ENCODE measurements around the gene DPF1.

The DPF1 gene

DNA sequence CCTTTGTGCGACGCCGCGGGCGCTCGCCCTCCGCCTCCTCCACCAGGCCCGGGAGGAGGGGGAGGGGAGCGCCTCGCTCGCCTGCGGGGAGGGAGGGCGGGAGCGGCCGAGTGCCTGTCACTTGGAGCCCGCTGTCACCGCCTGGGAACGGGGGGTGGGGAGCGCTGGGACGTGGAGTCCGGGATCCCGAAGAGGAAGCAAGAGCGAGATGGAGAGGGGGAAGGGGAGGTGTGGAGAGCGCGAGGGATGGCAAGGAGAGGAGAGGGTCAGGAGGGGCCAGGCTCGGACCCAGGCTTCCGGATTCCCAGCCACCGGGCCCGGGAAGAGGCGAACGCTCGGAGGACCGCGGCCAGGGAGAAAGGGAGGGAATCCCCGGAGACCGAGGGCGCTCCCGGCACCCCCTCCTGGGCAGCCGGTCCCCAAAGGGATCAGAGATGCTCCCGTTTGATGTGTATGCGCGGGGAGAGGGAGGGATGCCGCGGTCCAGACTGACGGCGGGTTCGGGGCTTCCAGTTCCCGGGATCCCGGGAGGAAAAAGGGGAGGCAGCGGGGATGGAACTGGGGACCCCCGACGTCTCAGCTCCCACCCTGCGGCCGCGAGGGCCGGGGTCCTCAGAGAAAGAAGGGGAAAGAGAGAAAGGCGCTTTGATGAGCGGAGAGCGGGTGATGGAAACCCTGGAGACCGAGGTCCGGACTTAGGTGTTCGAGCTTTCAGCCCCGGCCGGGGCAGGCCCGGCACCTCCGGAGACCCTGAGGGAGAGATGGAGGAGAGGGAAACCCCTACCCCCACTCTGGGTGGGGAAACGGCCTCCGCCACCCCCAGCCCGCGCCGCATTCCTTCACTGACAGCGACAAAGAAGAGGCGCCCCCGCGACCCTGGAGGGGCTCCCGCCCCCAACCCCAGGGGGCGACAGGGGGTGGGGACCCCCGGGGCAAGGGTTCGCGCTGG lies 4.7 kb upstream of the DPF1 start (continued):
- no peak for TF ChIP-seq ZNF214 (tag by site-specific recombination; IDR thresholded peaks at IDR 0.05; ENCODE audit: borderline replicate concordance)
- TF ChIP-seq, protein P1, sequence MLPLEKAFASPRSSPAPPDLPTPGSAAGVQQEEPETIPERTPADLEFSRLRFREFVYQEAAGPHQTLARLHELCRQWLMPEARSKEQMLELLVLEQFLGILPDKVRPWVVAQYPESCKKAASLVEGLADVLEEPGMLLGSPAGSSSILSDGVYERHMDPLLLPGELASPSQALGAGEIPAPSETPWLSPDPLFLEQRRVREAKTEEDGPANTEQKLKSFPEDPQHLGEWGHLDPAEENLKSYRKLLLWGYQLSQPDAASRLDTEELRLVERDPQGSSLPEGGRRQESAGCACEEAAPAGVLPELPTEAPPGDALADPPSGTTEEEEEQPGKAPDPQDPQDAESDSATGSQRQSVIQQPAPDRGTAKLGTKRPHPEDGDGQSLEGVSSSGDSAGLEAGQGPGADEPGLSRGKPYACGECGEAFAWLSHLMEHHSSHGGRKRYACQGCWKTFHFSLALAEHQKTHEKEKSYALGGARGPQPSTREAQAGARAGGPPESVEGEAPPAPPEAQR (tag by site-specific recombination; IDR thresholded peaks at IDR 0.05), result no peak
- no peak for TF ChIP-seq SALL2 (tag by site-specific recombination; IDR thresholded peaks at IDR 0.05; ENCODE audit: borderline replicate concordance)
- no peak for TF ChIP-seq ZNF350 (tag by site-specific recombination; IDR thresholded peaks at IDR 0.05)
- no peak for TF ChIP-seq SCRT2 (tag by site-specific recombination; IDR thresholded peaks at IDR 0.05)
- peak; percentile 58 for TF ChIP-seq GLIS1 (tag by site-specific recombination; IDR thresholded peaks at IDR 0.05)
- peak; percentile 62; the same call in 1 of the 2 replicates for TF ChIP-seq MZF1 (tag by site-specific recombination; IDR thresholded peaks at IDR 0.05; ENCODE audit: borderline replicate concordance)
- no peak for TF ChIP-seq ZNF510 (tag by site-specific recombination; IDR thresholded peaks at IDR 0.05; ENCODE audit: insufficient replicate concordance)
- TF ChIP-seq, protein P2, sequence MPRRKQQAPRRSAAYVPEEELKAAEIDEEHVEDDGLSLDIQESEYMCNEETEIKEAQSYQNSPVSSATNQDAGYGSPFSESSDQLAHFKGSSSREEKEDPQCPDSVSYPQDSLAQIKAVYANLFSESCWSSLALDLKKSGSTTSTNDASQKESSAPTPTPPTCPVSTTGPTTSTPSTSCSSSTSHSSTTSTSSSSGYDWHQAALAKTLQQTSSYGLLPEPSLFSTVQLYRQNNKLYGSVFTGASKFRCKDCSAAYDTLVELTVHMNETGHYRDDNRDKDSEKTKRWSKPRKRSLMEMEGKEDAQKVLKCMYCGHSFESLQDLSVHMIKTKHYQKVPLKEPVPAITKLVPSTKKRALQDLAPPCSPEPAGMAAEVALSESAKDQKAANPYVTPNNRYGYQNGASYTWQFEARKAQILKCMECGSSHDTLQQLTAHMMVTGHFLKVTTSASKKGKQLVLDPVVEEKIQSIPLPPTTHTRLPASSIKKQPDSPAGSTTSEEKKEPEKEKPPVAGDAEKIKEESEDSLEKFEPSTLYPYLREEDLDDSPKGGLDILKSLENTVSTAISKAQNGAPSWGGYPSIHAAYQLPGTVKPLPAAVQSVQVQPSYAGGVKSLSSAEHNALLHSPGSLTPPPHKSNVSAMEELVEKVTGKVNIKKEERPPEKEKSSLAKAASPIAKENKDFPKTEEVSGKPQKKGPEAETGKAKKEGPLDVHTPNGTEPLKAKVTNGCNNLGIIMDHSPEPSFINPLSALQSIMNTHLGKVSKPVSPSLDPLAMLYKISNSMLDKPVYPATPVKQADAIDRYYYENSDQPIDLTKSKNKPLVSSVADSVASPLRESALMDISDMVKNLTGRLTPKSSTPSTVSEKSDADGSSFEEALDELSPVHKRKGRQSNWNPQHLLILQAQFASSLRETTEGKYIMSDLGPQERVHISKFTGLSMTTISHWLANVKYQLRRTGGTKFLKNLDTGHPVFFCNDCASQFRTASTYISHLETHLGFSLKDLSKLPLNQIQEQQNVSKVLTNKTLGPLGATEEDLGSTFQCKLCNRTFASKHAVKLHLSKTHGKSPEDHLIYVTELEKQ (tag by site-specific recombination; IDR thresholded peaks at IDR 0.05; ENCODE audit: borderline replicate concordance), result 0 out of 2 replicates have a peak, but pooled peaks have one; percentile 14
- TF ChIP-seq ZNF600 (tag by site-specific recombination; IDR thresholded peaks at IDR 0.05), result no peak
- TF ChIP-seq ZNF37A (tag by site-specific recombination; IDR thresholded peaks at IDR 0.05), result no peak
- TF ChIP-seq ZNF529 (tag by site-specific recombination; IDR thresholded peaks at IDR 0.05; ENCODE audit: insufficient replicate concordance), result no peak
- TF ChIP-seq, protein P3, sequence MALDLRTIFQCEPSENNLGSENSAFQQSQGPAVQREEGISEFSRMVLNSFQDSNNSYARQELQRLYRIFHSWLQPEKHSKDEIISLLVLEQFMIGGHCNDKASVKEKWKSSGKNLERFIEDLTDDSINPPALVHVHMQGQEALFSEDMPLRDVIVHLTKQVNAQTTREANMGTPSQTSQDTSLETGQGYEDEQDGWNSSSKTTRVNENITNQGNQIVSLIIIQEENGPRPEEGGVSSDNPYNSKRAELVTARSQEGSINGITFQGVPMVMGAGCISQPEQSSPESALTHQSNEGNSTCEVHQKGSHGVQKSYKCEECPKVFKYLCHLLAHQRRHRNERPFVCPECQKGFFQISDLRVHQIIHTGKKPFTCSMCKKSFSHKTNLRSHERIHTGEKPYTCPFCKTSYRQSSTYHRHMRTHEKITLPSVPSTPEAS (tag by site-specific recombination; IDR thresholded peaks at IDR 0.05), result no peak
- no peak for TF ChIP-seq ZNF791 (tag by site-specific recombination; IDR thresholded peaks at IDR 0.05)
- TF ChIP-seq, protein P4, sequence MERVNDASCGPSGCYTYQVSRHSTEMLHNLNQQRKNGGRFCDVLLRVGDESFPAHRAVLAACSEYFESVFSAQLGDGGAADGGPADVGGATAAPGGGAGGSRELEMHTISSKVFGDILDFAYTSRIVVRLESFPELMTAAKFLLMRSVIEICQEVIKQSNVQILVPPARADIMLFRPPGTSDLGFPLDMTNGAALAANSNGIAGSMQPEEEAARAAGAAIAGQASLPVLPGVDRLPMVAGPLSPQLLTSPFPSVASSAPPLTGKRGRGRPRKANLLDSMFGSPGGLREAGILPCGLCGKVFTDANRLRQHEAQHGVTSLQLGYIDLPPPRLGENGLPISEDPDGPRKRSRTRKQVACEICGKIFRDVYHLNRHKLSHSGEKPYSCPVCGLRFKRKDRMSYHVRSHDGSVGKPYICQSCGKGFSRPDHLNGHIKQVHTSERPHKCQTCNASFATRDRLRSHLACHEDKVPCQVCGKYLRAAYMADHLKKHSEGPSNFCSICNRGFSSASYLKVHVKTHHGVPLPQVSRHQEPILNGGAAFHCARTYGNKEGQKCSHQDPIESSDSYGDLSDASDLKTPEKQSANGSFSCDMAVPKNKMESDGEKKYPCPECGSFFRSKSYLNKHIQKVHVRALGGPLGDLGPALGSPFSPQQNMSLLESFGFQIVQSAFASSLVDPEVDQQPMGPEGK (tag by site-specific recombination; IDR thresholded peaks at IDR 0.05), result peak; percentile 81
- TF ChIP-seq ZNF585B (tag by site-specific recombination; IDR thresholded peaks at IDR 0.05), result no peak
- TF ChIP-seq ZFP37 (tag by site-specific recombination; IDR thresholded peaks at IDR 0.05), result no peak
- TF ChIP-seq, protein P5, sequence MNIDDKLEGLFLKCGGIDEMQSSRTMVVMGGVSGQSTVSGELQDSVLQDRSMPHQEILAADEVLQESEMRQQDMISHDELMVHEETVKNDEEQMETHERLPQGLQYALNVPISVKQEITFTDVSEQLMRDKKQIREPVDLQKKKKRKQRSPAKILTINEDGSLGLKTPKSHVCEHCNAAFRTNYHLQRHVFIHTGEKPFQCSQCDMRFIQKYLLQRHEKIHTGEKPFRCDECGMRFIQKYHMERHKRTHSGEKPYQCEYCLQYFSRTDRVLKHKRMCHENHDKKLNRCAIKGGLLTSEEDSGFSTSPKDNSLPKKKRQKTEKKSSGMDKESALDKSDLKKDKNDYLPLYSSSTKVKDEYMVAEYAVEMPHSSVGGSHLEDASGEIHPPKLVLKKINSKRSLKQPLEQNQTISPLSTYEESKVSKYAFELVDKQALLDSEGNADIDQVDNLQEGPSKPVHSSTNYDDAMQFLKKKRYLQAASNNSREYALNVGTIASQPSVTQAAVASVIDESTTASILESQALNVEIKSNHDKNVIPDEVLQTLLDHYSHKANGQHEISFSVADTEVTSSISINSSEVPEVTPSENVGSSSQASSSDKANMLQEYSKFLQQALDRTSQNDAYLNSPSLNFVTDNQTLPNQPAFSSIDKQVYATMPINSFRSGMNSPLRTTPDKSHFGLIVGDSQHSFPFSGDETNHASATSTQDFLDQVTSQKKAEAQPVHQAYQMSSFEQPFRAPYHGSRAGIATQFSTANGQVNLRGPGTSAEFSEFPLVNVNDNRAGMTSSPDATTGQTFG (tag by site-specific recombination; IDR thresholded peaks at IDR 0.05; ENCODE audit: borderline replicate concordance), result 0 out of 2 replicates have a peak, but pooled peaks have one; percentile 33
- 0 out of 2 replicates have a peak, but pooled peaks have one; percentile 26 for TF ChIP-seq ZNF701 (tag by site-specific recombination; IDR thresholded peaks at IDR 0.05)
- TF ChIP-seq, protein P6, sequence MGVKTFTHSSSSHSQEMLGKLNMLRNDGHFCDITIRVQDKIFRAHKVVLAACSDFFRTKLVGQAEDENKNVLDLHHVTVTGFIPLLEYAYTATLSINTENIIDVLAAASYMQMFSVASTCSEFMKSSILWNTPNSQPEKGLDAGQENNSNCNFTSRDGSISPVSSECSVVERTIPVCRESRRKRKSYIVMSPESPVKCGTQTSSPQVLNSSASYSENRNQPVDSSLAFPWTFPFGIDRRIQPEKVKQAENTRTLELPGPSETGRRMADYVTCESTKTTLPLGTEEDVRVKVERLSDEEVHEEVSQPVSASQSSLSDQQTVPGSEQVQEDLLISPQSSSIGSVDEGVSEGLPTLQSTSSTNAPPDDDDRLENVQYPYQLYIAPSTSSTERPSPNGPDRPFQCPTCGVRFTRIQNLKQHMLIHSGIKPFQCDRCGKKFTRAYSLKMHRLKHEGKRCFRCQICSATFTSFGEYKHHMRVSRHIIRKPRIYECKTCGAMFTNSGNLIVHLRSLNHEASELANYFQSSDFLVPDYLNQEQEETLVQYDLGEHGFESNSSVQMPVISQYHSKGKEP (tag by site-specific recombination; IDR thresholded peaks at IDR 0.05), result no peak
- TF ChIP-seq HOXD13 (CRISPR knock-in tag; IDR thresholded peaks at IDR 0.05; ENCODE audit: borderline replicate concordance), result no peak
- TF ChIP-seq ZNF202 (tag by site-specific recombination; IDR thresholded peaks at IDR 0.05; ENCODE audit: borderline replicate concordance), result no peak

Data from HEK293 (cell line).